Suppressor macrophage treated with lipopolysaccharide for 4 hours (primary cell): ENCODE data around the gene KCNJ5.

Experiments
- DNase-seq: peaks from one replicate; pipeline ENCODE4 v3.0.0-alpha.2; 2020

The KCNJ5 gene

GRCh38 chr11:128872094-128872493 is 19.1 kb upstream of the KCNJ5 start:
- no peak for DNase-seq

GRCh38 chr11:128872594-128872993 is 18.6 kb upstream of the KCNJ5 start:
- no peak for DNase-seq

GRCh38 chr11:128874427-128874826 is 16.7 kb upstream of the KCNJ5 start:
- DNase-seq = no peak

GRCh38 chr11:128876133-128876650 is 15.0 kb upstream of the KCNJ5 start:
- DNase-seq = no peak

- DNase-seq = no peak
Observed at GRCh38 chr11:128877726-128878125, 13.4 kb upstream of the KCNJ5 start.

- no peak for DNase-seq
Observed at GRCh38 chr11:128878455-128878854, 12.7 kb upstream of the KCNJ5 start.

- DNase-seq = no peak
Observed at GRCh38 chr11:128879817-128880216, 11.3 kb upstream of the KCNJ5 start.

GRCh38 chr11:128881221-128881620 is 9.9 kb upstream of the KCNJ5 start:
- DNase-seq = no peak

- DNase-seq = no peak
Observed at GRCh38 chr11:128882451-128882850, 8.7 kb upstream of the KCNJ5 start.

GRCh38 chr11:128884054-128884453 is 7.1 kb upstream of the KCNJ5 start:
- no peak for DNase-seq

GRCh38 chr11:128884703-128885338 is 6.3 kb upstream of the KCNJ5 start:
- DNase-seq = peak; percentile 74

GRCh38 chr11:128886406-128887124 is 4.6 kb upstream of the KCNJ5 start:
- DNase-seq = no peak

GRCh38 chr11:128888034-128888985 is 2.8 kb upstream of the KCNJ5 start:
- DNase-seq = no peak

- no peak for DNase-seq
Observed at GRCh38 chr11:128889657-128890213, 1.4 kb upstream of the KCNJ5 start.

GRCh38 chr11:128890216-128890542 is 977 bp upstream of the KCNJ5 start:
- DNase-seq = no peak

- no peak for DNase-seq
Observed at GRCh38 chr11:128891913-128892398, 800 bp downstream of the KCNJ5 start.

- DNase-seq = no peak
Observed at GRCh38 chr11:128892866-128893565, 1.9 kb downstream of the KCNJ5 start.

- no peak for DNase-seq
Observed at GRCh38 chr11:128893578-128894285, 2.6 kb downstream of the KCNJ5 start.

GRCh38 chr11:128894286-128894681 is 3.1 kb downstream of the KCNJ5 start:
- no peak for DNase-seq

- no peak for DNase-seq
Observed at GRCh38 chr11:128894685-128895084, 3.5 kb downstream of the KCNJ5 start.

GRCh38 chr11:128895526-128895925 is 4.4 kb downstream of the KCNJ5 start:
- DNase-seq = no peak

- no peak for DNase-seq
Observed at GRCh38 chr11:128896356-128896755, 5.2 kb downstream of the KCNJ5 start.
